Measurements from ENCODE around the gene PHC1. TPM values are rescaled to one million over a fixed set of nuclear protein-coding genes. Genes with fewer than 3 reads are reported as not detected.

Gene PHC1
- total and polyA plus RNA-seq, 8 donors = 4.3 to 176 (median 18.5) TPM

DNA sequence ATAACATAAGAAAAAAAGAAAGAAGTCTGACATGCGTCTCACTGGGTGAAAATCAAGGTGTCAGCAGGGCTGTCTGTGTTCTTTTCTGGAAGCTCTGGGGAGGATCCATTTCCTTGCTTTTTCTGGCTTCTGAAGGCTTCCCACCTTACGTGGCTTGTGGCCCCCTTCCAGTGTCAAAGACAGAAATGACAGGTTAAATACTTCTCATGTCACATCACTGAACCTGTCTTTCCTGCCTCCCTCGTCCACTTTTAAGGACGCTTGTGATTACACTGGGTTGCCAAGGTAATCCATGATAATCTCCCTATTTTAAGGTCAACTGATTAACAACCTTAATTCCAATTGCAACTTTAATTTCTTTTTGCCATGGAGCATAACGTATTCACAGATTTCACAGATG is 4.6 kb upstream of the PHC1 start:
- DNase-seq = no peak
- peaks cover 6 to 17% (median 14%) of the 10 kb centered on the region in 4 donors for H3K4me1 ChIP-seq
- no peaks in the 10 kb centered on the region for H3K9me3 ChIP-seq
- no peak for TF ChIP-seq CTCF (IDR thresholded peaks at IDR 0.05)
- no peak for TF ChIP-seq POLR2A (IDR thresholded peaks at IDR 0.05)
- no peak for TF ChIP-seq POLR2AphosphoS5 (IDR thresholded peaks at IDR 0.05)
- no peak for TF ChIP-seq EP300 (IDR thresholded peaks at IDR 0.05)
- no peaks in the 10 kb centered on the region for H3K27me3 ChIP-seq
- intact Hi-C loops (cut with DNase I; ENCODE audit: low total_unique reads) = no loop called here
- no peak overlapping the region for H3K4me3 ChIP-seq
- 67 to 88% (median 80%) methylated on average over 5 of the region's 5 CpGs for WGBS, 5 donors
- no peaks in the 10 kb centered on the region for H3K36me3 ChIP-seq
- no peak overlapping the region for H3K27ac ChIP-seq

GRCh38 chr12:8911606-8912268 is 2.6 kb upstream of the PHC1 start:
- no peak for DNase-seq
- Histone ChIP-seq H3K27ac (no peak overlapping the region), H3K4me3 (no peak overlapping the region), H3K4me1 (peaks cover 14 to 36% (median 28%) of the 10 kb centered on the region in 4 donors), H3K27me3 (no peaks in the 10 kb centered on the region), H3K9me3 (no peaks in the 10 kb centered on the region), H3K36me3 (no peaks in the 10 kb centered on the region)
- TF ChIP-seq CTCF (IDR thresholded peaks at IDR 0.05) (no peak), POLR2A (IDR thresholded peaks at IDR 0.05) (no peak), EP300 (IDR thresholded peaks at IDR 0.05) (no peak), POLR2AphosphoS5 (IDR thresholded peaks at IDR 0.05) (no peak)
- intact Hi-C loops (cut with DNase I; ENCODE audit: low total_unique reads) = no loop called here
- 59 to 63% (median 61%) methylated on average over 3 of the region's 3 CpGs for WGBS, 5 donors

DNA sequence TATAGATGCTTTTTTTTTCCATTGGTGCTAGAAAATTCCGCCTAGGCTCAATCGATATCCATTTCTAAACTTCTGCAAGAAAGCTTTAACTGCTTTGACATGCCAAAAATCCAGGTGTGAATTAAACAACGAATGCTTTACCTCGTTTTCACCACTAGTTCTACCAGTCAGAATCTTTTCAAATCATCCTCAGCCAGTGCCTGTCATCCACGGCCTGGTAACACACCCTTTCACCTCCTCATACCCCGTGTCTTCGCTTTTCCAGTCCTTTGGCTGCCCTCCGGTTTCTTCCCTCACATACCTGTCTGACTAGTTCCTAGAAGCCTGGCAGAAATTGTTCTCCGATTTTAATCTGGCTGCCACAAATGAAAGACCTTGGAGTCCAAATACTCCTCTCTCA is 1.4 kb upstream of the PHC1 start:
- Histone ChIP-seq H3K27ac (peak overlapping the region in 4 of 5 donors; percentile 79 to 92 (median 89)), H3K9me3 (no peaks in the 10 kb centered on the region), H3K4me3 (no peak overlapping the region), H3K27me3 (no peaks in the 10 kb centered on the region), H3K36me3 (no peaks in the 10 kb centered on the region), H3K4me1 (peaks cover 14 to 39% (median 29%) of the 10 kb centered on the region in 4 donors)
- WGBS, 5 donors = 17 to 35% (median 21%) methylated on average over 9 of the region's 9 CpGs
- peak; percentile 32 to 58 for DNase-seq
- intact Hi-C loops (cut with DNase I; ENCODE audit: low total_unique reads) = no loop called here
- TF ChIP-seq EP300 (IDR thresholded peaks at IDR 0.05) = no peak
- TF ChIP-seq POLR2AphosphoS5 (IDR thresholded peaks at IDR 0.05) = no peak
- TF ChIP-seq POLR2A (IDR thresholded peaks at IDR 0.05) = no peak
- TF ChIP-seq CTCF (IDR thresholded peaks at IDR 0.05) = no peak

- Histone ChIP-seq H3K4me1 (peaks cover 14 to 39% (median 29%) of the 10 kb centered on the region in 4 donors), H3K27me3 (no peaks in the 10 kb centered on the region), H3K9me3 (no peaks in the 10 kb centered on the region), H3K36me3 (peaks cover 3 to 5% (median 5%) of the 10 kb centered on the region in 4 donors), H3K4me3 (peak overlapping the region; percentile 56 to 78 (median 68)), H3K27ac (peak overlapping the region; percentile 79 to 92 (median 86))
- DNase-seq = no peak
- intact Hi-C loops (cut with DNase I; ENCODE audit: low total_unique reads) = no loop called here
- WGBS, 5 donors = 10 to 18% (median 14%) methylated on average over 6 of the region's 6 CpGs
- TF ChIP-seq CTCF (IDR thresholded peaks at IDR 0.05) (no peak), POLR2AphosphoS5 (IDR thresholded peaks at IDR 0.05) (no peak), EP300 (IDR thresholded peaks at IDR 0.05) (no peak), POLR2A (IDR thresholded peaks at IDR 0.05) (no peak)
These were observed 642 bp upstream of the PHC1 start for GRCh38 chr12:8913702-8914032.
